Measurements from ENCODE around the gene DEPDC1.
"Not testable (repeated sequence)": the region's sequence is repeated elsewhere in the genome, so short reads cannot be mapped to it uniquely, and the experiment has no call there.

Gene DEPDC1, protein sequence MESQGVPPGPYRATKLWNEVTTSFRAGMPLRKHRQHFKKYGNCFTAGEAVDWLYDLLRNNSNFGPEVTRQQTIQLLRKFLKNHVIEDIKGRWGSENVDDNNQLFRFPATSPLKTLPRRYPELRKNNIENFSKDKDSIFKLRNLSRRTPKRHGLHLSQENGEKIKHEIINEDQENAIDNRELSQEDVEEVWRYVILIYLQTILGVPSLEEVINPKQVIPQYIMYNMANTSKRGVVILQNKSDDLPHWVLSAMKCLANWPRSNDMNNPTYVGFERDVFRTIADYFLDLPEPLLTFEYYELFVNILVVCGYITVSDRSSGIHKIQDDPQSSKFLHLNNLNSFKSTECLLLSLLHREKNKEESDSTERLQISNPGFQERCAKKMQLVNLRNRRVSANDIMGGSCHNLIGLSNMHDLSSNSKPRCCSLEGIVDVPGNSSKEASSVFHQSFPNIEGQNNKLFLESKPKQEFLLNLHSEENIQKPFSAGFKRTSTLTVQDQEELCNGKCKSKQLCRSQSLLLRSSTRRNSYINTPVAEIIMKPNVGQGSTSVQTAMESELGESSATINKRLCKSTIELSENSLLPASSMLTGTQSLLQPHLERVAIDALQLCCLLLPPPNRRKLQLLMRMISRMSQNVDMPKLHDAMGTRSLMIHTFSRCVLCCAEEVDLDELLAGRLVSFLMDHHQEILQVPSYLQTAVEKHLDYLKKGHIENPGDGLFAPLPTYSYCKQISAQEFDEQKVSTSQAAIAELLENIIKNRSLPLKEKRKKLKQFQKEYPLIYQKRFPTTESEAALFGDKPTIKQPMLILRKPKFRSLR

DNA sequence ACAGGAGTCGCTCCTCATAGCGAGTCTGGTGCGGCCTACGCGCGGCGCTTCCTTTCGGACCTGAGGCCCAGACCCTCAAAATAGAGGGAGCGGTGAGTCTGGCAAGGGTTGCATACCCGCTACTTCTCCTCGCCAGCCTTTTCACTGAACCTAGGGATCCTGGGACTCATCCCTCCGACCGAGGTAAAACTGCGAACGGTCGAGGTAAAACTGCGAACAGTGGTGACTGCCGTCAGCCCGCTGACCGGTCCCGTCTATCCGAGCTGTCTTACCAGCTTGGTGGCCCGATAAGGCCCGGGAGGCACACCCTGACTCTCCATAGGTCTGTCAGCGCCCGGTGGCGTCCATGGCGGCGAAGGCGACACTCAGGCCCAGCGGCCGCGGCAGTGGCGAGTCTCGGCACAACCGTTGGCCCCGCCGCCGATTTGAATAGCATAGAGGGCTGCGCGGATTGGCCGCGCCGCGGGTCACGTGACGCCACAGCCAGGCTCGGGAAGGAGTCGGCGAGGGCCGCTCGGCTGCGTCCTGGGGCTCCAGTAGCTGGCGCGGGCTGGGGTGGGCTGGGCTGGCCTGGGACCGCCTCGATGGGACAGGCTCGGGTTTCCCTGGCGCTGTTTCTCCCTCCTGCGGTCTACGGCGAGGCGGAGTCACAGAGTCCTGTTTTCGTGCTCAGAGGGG lies at the start of gene DEPDC1:
Gene DEPDC1 (minus strand): TSS at position 403 of the 678 bp plus-strand sequence. CDS start 83 bp downstream, at position 320.
- DNase-seq (ENCODE audit: low spot score): peak; percentile 77

DNA sequence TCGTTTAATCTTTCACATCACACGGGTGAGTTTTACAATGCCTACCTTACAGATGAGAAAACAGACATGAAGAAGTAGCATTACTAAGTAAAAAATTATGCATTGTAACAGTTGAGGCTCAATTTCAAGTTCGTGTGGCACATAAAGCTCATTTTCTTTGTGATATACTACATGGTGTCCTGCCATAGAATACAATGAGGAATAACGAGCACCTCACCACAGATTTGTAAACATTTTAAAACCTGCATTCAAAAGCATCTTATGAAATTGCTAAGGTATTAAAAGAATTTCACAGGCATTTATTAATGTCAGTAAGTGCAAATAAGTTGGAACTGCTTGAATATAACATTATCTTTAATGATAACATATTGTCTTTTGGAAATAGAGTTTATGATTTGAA lies 47.8 kb upstream of the DEPDC1 start:
- no peak for DNase-seq (ENCODE audit: low spot score)

DNA sequence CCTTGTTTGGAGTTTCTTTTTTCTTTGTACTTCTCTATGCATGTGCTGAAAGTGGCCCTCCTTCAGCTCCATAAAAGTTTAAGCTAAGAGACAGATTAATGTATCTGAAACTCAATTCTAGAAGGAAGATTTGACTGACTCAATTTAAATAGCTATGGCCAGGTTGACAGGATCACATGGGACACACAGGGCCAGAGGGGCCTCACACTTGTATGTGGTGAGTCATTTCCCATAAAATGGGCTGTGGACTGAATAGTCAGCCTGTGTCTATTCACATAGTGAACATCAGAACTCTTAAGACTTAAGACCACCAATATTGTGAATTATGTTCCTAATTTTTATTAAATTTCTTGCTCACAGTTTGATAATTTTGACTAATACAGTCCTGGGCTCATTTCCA lies 45.7 kb upstream of the DEPDC1 start:
- DNase-seq (ENCODE audit: low spot score): no peak

DNA sequence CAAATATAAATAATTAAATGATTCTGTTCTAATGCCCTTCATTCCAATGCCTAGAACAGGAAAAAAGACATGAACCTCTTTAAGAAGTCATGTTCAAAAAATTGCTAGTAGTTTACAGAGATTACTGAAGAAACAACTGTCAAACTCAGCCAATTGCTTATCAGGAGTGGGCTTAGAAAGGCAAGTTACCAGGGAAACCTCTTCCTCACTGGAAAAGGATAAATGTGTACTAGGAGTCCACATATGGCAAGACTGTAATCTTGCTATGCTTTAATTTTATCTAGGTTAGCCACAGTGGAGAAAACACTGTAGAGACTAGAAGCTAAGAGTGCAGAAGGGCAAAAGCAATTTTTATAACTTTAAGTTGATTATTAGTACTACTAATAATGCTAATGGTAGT lies 42.1 kb upstream of the DEPDC1 start:
- no peak for DNase-seq (ENCODE audit: low spot score)

DNA sequence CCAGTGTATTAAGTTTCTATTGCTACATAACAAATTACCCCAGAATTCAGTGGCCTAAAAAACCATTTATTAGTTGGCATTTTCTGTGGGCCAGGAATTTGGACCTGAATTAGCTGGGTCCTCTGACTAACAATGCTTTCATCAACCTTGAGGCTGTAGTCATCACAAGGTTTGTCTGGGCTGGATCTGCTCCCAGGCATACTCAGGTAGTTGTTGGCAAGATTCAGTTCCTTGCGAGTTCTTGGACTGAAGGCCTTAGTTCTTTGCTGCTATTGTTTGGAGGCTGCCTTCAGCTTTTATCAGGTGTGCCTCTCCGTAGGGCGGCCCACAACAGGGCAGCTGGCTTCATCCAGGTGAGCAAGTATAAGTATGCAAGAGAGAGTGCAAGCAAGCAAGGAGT lies 31.4 kb upstream of the DEPDC1 start:
- no peak for DNase-seq (ENCODE audit: low spot score)

DNA sequence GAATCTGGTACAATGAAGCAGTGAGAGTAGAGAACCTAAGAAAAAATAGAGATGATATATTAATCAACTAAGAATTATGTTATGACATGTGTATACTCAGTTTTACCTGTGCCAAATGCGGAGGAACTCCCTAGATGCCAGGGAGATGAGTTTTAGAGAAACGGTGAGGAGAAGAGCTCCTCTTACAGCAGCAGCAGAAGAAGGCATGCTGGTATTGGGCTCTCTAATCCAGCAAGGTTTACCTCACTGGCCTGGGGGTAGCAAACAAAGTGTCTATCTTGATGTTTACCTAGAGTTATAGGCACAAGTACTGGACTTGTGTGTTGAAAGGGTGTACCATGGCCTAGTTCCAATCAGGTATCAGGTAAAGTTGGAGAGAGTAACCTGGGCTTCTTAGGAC lies 28.9 kb upstream of the DEPDC1 start:
- DNase-seq (ENCODE audit: low spot score): no peak

DNA sequence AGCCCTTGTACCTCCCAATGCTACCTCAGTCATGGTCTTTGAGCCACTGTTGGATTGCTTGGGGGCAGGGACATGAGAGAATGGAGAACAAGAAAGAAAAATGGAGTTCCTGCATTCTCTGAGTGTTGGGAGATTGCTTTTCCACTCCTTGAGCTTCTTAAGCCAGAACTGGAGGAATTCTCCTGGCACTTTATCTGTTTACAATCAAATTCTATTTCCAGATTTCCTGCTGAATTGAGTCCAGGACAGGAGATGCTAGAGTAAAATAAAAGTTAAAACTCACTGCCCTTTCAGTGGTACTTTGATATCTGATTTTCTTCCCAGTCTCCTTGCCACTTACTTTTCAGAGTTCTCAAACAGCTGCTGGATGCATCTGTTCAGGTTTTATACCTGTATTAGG lies 24.4 kb upstream of the DEPDC1 start:
- DNase-seq (ENCODE audit: low spot score): no peak

DNA sequence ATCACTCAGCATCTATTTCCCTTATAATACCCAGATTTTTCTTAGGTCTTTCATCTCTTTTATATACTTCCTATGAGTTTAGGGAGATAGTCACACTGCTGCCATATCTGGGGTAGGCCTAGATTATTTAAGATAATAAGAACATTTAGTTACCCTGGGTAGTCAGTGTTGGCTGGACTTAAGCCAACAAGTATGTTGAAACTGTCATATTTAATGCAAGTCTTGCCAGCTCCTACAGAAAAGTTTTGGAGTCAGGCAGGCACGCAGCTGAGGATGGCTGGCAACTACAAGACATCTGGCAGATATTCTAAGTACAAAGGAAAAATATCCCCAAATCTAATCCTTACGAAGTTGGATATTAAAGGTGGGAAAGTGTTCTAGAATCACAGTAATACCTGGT lies 19.2 kb upstream of the DEPDC1 start:
- no peak for DNase-seq (ENCODE audit: low spot score)

DNA sequence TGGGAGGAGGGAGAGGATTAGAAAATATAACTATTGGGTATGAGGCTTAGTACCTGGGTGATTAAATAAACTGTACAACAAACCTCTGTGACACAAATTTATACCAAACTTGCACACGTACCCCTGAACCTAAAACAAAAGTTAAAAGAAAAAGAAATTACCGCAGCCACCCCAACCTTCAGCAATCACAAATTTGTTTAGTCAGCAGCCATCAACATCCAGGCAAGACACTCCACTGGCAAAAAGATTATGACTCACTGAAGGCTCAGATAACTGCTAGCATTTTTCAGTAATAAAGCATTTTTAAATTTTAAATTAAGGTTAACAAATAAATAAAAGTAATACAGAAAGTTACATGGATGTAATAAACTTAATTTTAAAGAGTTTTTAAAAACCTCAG lies 14.4 kb upstream of the DEPDC1 start:
- no peak for DNase-seq (ENCODE audit: low spot score)

DNA sequence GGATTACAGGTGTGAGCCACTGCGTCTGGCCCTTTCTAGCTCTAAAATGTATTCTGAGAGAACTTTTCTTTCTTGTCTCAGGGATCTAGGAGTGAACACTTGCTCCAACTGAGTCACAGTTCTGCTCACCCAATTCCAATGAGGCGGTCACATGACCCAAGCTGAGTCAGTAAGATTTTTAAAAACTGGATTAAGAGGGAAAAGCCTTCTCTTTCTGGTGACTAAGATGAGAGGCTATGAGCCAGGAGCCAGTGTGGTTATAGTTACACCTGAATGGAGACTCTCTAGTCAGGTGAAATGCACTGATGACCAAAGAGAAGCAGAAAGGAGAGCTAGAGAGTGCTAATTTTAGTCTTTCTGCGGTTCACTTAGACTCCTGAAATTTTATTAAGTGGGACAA lies 9.5 kb upstream of the DEPDC1 start:
- DNase-seq (ENCODE audit: low spot score): no peak

DNA sequence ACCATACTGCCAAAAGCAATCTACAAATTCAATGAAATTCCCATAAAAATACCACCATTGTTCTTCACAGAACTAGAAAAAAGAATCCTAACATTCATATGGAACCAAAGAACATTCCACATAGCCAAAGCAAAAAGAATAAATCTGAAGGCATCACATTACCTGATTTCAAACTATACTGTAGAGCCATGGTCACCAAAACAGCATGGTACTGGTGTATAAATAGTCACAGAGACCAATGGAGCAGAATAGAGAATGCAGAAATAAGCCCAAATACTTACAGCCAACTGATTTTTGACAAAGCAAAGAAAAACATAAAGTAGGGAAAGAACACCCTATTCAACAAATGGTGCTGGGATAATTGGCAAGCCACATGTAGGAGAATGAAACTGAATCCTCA lies 6.2 kb upstream of the DEPDC1 start:
- no peak for DNase-seq (ENCODE audit: low spot score)

DNA sequence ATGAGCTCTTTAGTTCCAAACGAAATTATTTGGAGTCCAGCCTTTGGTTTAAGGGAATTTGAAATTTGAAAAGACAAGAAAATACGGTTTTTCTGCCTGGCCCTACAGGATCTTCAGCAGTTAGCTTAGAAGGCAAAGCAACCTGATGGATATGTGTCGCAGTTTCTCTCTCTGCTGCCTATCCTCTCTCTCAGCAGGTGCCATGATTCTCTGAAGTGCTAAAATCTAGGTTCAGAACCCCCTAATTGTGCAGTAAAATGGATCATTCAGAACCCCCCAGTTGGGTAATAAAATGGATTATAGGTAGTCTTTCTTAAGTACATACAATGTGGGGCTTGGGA lies 446 bp upstream of the DEPDC1 start:
- no peak for DNase-seq (ENCODE audit: low spot score)

DNA sequence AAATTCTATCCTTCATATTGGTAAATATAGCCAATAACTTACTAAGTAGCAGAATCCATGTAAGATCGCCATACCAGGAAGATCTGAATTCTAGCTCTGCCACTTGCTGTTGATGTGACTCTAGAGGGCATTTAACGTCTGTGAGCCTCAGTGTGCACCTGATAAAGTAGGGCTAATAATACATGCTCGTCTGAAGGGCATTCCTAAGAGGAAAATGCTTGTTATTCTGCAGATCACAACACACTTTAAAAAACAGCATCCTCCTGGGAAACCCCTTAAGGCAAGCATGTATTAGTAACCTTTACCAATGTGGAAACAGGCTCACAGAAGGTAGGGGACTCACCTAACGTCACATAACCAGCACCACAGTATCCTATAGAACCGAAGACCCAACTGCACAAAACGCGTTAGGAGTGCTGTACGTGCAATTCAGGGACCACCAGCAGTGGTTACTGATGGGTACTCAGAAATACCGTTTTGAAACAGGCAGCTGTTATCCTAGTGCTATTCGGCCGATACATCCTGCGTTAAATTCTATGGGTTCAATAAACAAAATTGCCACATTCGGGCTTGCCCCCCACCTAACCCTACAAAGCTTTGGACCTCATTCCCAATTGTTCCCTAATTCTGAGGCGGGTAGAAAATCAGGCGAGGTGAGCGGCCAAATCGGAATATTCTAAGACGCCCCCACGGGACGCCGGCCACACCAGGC lies 758 bp downstream of the DEPDC1 start:
- peak; percentile 5 for DNase-seq (ENCODE audit: low spot score)

DNA sequence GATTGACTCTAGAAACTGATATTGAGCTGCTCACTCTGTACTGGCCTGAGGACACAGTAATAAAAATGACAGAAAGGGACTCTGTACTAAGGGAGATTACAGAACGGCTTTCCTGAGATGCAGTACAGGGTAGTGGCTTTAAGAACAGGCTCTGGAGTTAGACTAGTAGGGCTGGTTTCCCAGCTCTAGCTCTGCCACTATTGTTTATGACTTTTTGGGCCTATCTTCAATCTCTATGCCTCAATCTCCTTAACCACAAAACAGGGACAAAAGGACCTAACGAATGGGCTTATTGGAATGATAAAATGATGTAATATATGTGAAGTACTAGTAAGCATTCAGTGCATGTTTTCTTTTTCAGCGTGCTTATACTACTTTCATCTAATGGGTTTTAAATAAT lies 1.4 kb downstream of the DEPDC1 start:
- DNase-seq (ENCODE audit: low spot score): no peak

DNA sequence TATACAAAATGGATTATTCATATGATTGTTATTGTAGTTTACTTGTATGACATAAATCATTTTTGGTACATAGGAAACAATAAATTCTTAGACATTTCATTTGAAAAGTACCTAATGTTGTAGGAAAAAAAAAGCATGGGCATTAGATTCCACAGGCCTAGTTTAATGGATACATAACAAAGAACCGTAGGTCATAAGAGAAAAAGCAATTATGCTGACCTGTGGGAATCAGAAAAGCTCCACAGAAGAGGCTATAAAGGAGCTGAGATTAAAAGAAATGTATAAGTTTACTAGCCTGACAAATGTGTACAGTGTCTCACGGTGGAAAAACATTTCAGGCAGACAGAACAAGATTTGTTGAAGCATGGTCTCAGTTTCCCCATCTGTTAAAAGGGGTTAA lies 3.7 kb downstream of the DEPDC1 start:
- DNase-seq (ENCODE audit: low spot score): no peak

DNA sequence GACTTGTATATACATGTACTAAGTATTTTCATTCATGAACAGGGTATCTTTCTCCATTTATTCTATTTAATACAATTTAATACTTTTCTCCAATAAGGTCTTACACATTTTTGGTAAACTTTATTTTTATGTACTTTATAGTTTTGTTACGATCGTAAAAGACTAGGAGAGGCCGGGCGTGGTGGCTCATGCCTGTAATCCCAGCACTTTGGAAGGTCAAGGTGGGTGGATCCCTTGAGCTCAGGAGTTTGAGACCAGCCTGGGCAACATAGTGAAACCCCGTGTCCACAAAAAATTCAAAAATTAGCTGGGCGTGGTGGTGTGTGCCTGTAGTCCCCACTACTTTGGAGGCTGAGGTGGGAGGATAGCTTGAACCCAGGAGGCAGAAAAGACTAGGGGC lies 4.6 kb downstream of the DEPDC1 start:
- DNase-seq (ENCODE audit: low spot score): not testable (repeated sequence)

DNA sequence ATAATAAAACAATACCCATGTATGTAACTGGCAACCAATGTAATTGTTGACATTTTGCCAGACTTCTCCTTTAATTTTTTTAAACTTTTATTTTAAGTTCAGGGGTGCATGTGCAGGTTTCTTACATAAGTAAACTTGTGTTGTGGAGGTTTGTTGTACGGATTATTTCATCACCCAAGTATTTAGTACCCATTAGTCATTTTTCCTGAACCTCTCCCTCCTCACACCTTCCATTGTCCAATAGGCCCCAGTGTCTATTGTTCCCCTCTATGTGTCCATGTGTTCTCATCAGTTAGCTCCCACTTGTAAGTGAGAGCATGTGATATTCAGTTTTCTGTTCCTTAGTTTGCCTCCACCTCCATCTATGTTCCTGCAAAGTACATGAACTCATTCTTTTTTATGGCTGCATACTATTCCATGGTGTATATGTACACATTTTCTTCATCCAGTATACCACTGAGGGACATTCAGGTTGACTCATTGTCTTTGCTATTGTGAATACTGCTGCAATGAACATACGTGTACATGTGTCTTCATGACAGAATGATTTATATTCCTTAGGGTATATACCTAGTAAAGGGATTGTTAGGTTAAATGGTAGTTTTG lies 6.7 kb downstream of the DEPDC1 start:
- no peak for DNase-seq (ENCODE audit: low spot score)

DNA sequence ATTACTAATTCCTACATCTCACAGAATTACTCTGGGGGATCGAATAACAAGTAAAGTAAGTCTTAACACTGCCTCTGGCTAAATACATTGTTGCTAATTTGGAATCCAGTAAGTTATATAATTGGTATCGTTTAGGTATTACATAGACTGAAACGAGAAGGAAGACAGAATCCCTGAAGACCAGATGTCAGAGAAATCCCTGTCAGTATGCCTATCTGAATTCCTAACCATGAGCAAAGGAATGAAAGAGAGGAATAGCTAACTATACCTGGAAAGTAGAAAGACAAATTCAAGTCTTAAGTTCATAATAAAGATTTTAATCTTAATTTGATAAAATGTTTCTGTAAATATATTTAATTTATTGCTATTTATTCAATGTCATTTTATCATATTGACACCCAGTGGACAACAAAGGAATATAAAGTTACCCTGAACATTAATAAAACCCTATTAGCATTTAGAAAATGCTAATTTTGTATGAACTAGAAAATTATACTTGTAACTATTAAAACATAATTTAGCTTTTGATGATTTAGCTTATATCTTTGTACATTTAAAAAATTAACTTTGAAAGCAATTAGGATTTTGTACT lies 11.4 kb downstream of the DEPDC1 start:
- DNase-seq (ENCODE audit: low spot score): no peak

DNA sequence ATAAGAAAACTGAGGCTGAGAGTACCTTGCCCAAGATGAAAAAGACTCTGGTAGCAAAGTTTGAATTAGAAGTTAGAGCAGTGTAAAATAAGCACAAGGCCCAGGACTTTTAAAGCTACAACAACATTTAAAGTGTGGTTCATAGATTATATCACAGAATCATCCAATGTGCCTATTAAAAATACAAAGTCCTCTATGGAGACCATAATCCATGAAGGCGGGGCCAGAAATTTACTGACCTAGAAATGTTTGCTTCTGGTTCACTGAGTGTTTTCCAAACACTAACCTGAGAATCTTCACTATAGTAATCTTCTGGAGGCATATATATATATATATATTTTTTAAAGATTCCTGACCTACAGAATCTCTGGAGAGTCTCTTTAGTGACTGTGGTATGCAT lies 12.3 kb downstream of the DEPDC1 start:
- DNase-seq (ENCODE audit: low spot score): no peak

DNA sequence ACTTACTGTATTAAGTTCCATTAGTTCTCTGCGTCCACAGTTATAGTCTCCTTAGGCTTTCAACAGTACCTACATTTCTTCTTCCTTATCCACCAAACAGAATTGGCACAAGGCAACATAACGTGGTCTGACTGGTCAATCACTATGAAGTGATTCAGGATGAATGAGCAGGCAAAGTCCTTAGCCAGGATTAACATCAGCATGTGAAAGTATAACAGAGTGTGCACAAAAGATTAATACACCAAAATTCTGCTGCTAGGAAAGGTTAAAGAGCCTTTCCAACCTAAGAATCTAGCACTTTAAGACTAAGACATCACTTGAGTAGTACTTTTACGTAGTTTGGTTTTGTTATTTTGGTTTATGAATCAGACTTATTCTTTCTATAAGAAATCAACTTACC lies 15.8 kb downstream of the DEPDC1 start:
- DNase-seq (ENCODE audit: low spot score): no peak

DNA sequence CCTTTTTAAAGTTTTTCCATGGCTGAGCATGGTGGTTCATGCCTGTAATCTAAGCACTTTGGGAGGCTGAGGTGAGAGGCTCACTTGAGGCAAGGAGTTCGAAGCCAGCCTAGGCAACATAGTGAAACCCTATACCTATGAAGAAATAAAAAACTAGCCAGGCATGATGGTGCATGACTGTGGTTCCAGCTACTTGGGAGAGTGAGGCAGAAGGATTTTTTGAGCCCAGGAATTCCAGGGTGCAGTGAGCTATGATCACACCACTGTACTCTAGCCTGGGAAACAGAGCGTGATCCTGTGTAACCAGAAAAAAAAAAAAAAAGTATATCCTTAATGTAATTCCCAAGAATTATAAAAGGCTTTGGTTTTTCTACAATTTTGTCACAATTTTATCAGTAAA lies 17.4 kb downstream of the DEPDC1 start:
- no peak for DNase-seq (ENCODE audit: low spot score)

DNA sequence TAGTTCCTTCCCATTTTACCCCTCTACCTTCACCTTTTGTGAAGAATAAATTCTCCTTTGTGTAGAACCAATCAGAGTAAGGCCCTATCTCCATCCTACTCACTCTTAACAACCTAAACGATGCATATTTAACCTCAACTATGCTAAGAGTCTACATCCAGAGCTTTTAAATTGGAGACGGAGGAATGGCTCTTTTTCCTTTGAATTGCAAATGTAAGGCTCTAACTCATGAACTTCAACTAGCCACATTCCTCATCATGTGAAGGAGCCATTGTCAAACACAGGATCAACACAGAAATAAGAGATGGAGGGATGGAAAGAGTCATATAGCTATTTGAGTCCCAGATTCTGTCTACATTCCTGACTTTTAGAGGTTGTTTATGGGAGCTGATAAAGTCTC lies 18.2 kb downstream of the DEPDC1 start:
- DNase-seq (ENCODE audit: low spot score): no peak

Data from CD4-positive, alpha-beta T cell treated with Interleukin-2 at 100 ng/mL for 4 hours (primary cell).